ENCODE measurements around the gene TCAIM.
A peak's percentile ranks its signal among the peaks of the same experiment; 100 is the strongest.

TCAIM gene

GRCh38 chr3:44338010-44338827, at the start of gene TCAIM:
TCAIM (plus strand) TSS chr3:44338766; CDS start chr3:44354783, 16,017 bp downstream.
- peak; percentile 85 to 98 (median 95) for DNase-seq
- intact Hi-C loops (cut with DNase I): no loop called here

GRCh38 chr3:44289882-44290462, 48.6 kb upstream of the TCAIM start:
- intact Hi-C loops (cut with DNase I): no loop called here
- DNase-seq: no peak

- intact Hi-C loops (cut with DNase I): no loop called here
Observed at GRCh38 chr3:44292276-44292675, 46.3 kb upstream of the TCAIM start.

GRCh38 chr3:44292947-44293346, 45.6 kb upstream of the TCAIM start:
- DNase-seq: no peak
- intact Hi-C loops (cut with DNase I): no loop called here

More at GRCh38 chr3:44292276-44292675, 46.3 kb upstream of the TCAIM start:
- DNase-seq: no peak

GRCh38 chr3:44297255-44297654, 41.3 kb upstream of the TCAIM start:
- intact Hi-C loops (cut with DNase I): no loop called here
- no peak for DNase-seq

GRCh38 chr3:44301746-44302145, 36.8 kb upstream of the TCAIM start:
- intact Hi-C loops (cut with DNase I): no loop called here
- no peak for DNase-seq

GRCh38 chr3:44309500-44309899, 29.1 kb upstream of the TCAIM start:
- no peak for DNase-seq
- intact Hi-C loops (cut with DNase I): no loop called here

GRCh38 chr3:44318891-44319311, 19.7 kb upstream of the TCAIM start:
- peak in 1 of 42 donors; percentile 3 for DNase-seq
- intact Hi-C loops (cut with DNase I): no loop called here

- DNase-seq: no peak
- intact Hi-C loops (cut with DNase I): no loop called here
Observed at GRCh38 chr3:44321335-44321734, 17.2 kb upstream of the TCAIM start.

- intact Hi-C loops (cut with DNase I): no loop called here
- peak in 41 of 42 donors; percentile 6 to 89 (median 73) for DNase-seq
Observed at GRCh38 chr3:44323341-44323955, 15.1 kb upstream of the TCAIM start.

GRCh38 chr3:44324584-44324983, 14.0 kb upstream of the TCAIM start:
- no peak for DNase-seq
- intact Hi-C loops (cut with DNase I): no loop called here

GRCh38 chr3:44326019-44326418, 12.5 kb upstream of the TCAIM start:
- no peak for DNase-seq
- intact Hi-C loops (cut with DNase I): no loop called here

- no peak for DNase-seq
- intact Hi-C loops (cut with DNase I): no loop called here
Observed at GRCh38 chr3:44326515-44326914, 12.1 kb upstream of the TCAIM start.

- DNase-seq: no peak
- intact Hi-C loops (cut with DNase I): no loop called here
Observed at GRCh38 chr3:44329946-44330345, 8.6 kb upstream of the TCAIM start.

- intact Hi-C loops (cut with DNase I): no loop called here
- DNase-seq: no peak
Observed at GRCh38 chr3:44330444-44330843, 8.1 kb upstream of the TCAIM start.

GRCh38 chr3:44334326-44334725, 4.2 kb upstream of the TCAIM start:
- no peak for DNase-seq
- intact Hi-C loops (cut with DNase I): no loop called here

GRCh38 chr3:44337248-44337785, 1.2 kb upstream of the TCAIM start:
- intact Hi-C loops (cut with DNase I): no loop called here
- no peak for DNase-seq

- intact Hi-C loops (cut with DNase I): no loop called here
- DNase-seq: no peak
Observed at GRCh38 chr3:44338828-44339127, 212 bp downstream of the TCAIM start.

GRCh38 chr3:44339181-44340057, 853 bp downstream of the TCAIM start:
- intact Hi-C loops (cut with DNase I): no loop called here

More at GRCh38 chr3:44339181-44340057, 853 bp downstream of the TCAIM start:
- DNase-seq: no peak
